ENCODE data around the gene ANTKMT.
"Not testable (repeated sequence)": the region's sequence is repeated elsewhere in the genome, so short reads cannot be mapped to it uniquely, and the experiment has no call there.

Gene ANTKMT

GRCh38 chr16:728131-728889 lies 7.4 kb downstream of the ANTKMT start:
- DNase-seq (ENCODE audit: low read depth), result peak; percentile 41

- no peak for DNase-seq (ENCODE audit: low read depth)
Measured at GRCh38 chr16:728890-729744, 8.2 kb downstream of the ANTKMT start.

- no peak for DNase-seq (ENCODE audit: low read depth)
Measured at GRCh38 chr16:729768-730665, 9.1 kb downstream of the ANTKMT start.

- DNase-seq (ENCODE audit: low read depth), result no peak
Measured at GRCh38 chr16:730666-731509, 9.9 kb downstream of the ANTKMT start.

GRCh38 chr16:732332-732731 lies 11.4 kb downstream of the ANTKMT start:
- DNase-seq (ENCODE audit: low read depth), result no peak

- DNase-seq (ENCODE audit: low read depth), result no peak
Measured at GRCh38 chr16:732936-733335, 12.0 kb downstream of the ANTKMT start.

GRCh38 chr16:733382-734207 lies 12.6 kb downstream of the ANTKMT start:
- DNase-seq (ENCODE audit: low read depth), result peak; percentile 40

GRCh38 chr16:734208-734980 lies 13.4 kb downstream of the ANTKMT start:
- no peak for DNase-seq (ENCODE audit: low read depth)

- DNase-seq (ENCODE audit: low read depth), result no peak
Measured at GRCh38 chr16:734981-735881, 14.3 kb downstream of the ANTKMT start.

- DNase-seq (ENCODE audit: low read depth), result no peak
Measured at GRCh38 chr16:735982-736453, 15.1 kb downstream of the ANTKMT start.

- DNase-seq (ENCODE audit: low read depth), result no peak
Measured at GRCh38 chr16:736936-737481, 16.1 kb downstream of the ANTKMT start.

- no peak for DNase-seq (ENCODE audit: low read depth)
Measured at GRCh38 chr16:739560-740458, 18.9 kb downstream of the ANTKMT start.

GRCh38 chr16:740459-740763 lies 19.5 kb downstream of the ANTKMT start:
- DNase-seq (ENCODE audit: low read depth), result no peak

GRCh38 chr16:740764-741505 lies 20.0 kb downstream of the ANTKMT start, which contains the start of gene CIAO3:
TSS of gene CIAO3 (minus strand) at chr16:740997. CDS start at chr16:740985, 12 bp downstream.
- peak; percentile 92 for DNase-seq (ENCODE audit: low read depth)

- DNase-seq (ENCODE audit: low read depth), result no peak
Measured at GRCh38 chr16:741986-742629, 21.2 kb downstream of the ANTKMT start.

- DNase-seq (ENCODE audit: low read depth), result not testable (repeated sequence)
Measured at GRCh38 chr16:742894-743293, 21.9 kb downstream of the ANTKMT start.
